GM23338 (cell line): ENCODE data around the gene IZUMO1. TPM values are rescaled to one million over a fixed set of nuclear protein-coding genes. Genes with fewer than 3 reads are reported as not detected.
A peak's percentile ranks its signal among the peaks of the same experiment; 100 is the strongest.

Experiments used
- ATAC-seq: fragments of 200-7000 bp; cut with Tn5 transposase; 3 replicates; pipeline ENCODE4 v1.9.1; 2020
- DNase-seq: peaks from one replicate; pipeline ENCODE4 v3.0.0-alpha.2; 2015; ENCODE audit warnings: low spot score
- H2AFZ ChIP-seq: fragments of 200-600 bp; sonication (generic); 2 replicates; pipeline ENCODE4 v1.8.0; 2016; ENCODE audit warnings: antibody characterized with exemption, mild to moderate bottlenecking, moderate library complexity
- H3F3A ChIP-seq: fragments of 200-600 bp; sonication (generic); replicated peaks from 2 replicates; pipeline ENCODE4 v1.8.0; 2017; ENCODE audit warnings: antibody characterized with exemption, mixed run types, low read depth
- H3K27ac ChIP-seq: fragments of 200-600 bp; sonication (generic); 2 replicates; pipeline ENCODE4 v1.6.1; 2016; ENCODE audit warnings: low read depth
- H3K27me3 ChIP-seq: fragments of 200-600 bp; sonication (generic); 2 replicates; pipeline ENCODE4 v1.8.0; 2016; ENCODE audit warnings: mild to moderate bottlenecking, mixed run types, moderate library complexity; ENCODE audit not compliant: insufficient read depth
- H3K36me3 ChIP-seq: fragments of 200-600 bp; sonication (generic); 2 replicates; pipeline ENCODE4 v1.8.0; 2016; ENCODE audit warnings: mild to moderate bottlenecking; ENCODE audit not compliant: insufficient read depth
- H3K4me1 ChIP-seq: fragments of 200-600 bp; sonication (generic); 2 replicates; pipeline ENCODE4 v1.8.0; 2016; ENCODE audit warnings: mild to moderate bottlenecking, moderate library complexity; ENCODE audit not compliant: insufficient read depth
- H3K4me2 ChIP-seq: fragments of 200-600 bp; sonication (generic); 2 replicates; pipeline ENCODE4 v1.7.1; 2017; ENCODE audit warnings: mixed run types
- H3K4me3 ChIP-seq: fragments of 200-600 bp; sonication (generic); 2 replicates; pipeline ENCODE4 v1.6.1; 2016; ENCODE audit warnings: mixed run types
- H3K79me2 ChIP-seq: fragments of 200-600 bp; sonication (generic); replicated peaks from 2 replicates; pipeline ENCODE4 v1.8.0; 2017; ENCODE audit warnings: mild to moderate bottlenecking; ENCODE audit not compliant: insufficient read depth
- H3K9me2 ChIP-seq: fragments of 200-600 bp; sonication (generic); 2 replicates; pipeline ENCODE4 v1.8.0; 2017; ENCODE audit not compliant: insufficient read depth
- H4K20me1 ChIP-seq: fragments of 200-600 bp; sonication (generic); replicated peaks from 2 replicates; pipeline ENCODE4 v1.8.0; 2017; ENCODE audit warnings: mild to moderate bottlenecking; ENCODE audit not compliant: insufficient read depth
- H3K27ac Mint-ChIP-seq: 2 replicates; pipeline ENCODE4 v1.8.0; 2020; ENCODE audit warnings: inconsistent platforms, mild to moderate bottlenecking, moderate library complexity, mixed read lengths
- H3K27me3 Mint-ChIP-seq: 3 replicates; pipeline ENCODE4 v1.8.0; 2022; ENCODE audit warnings: low read depth, mild to moderate bottlenecking, moderate library complexity, mixed read lengths, inconsistent platforms; ENCODE audit not compliant: insufficient read depth, poor library complexity
- H3K36me3 Mint-ChIP-seq: 3 replicates; pipeline ENCODE4 v1.8.0; 2021; ENCODE audit warnings: low read depth, mild to moderate bottlenecking, inconsistent platforms, moderate library complexity, mixed read lengths
- H3K4me1 Mint-ChIP-seq: 3 replicates; pipeline ENCODE4 v1.8.0; 2020; ENCODE audit warnings: mild to moderate bottlenecking, inconsistent platforms, mixed read lengths
- H3K4me3 Mint-ChIP-seq: 3 replicates; pipeline ENCODE4 v1.8.0; 2021; ENCODE audit warnings: moderate library complexity, mild to moderate bottlenecking, inconsistent platforms, mixed read lengths
- H3K9me3 Mint-ChIP-seq: 3 replicates; pipeline ENCODE4 v1.8.0; 2020; ENCODE audit warnings: moderate library complexity, mild to moderate bottlenecking, inconsistent platforms, mixed read lengths
- CREB1 ChIP-seq: fragments of 250-450 bp; sonication (Bioruptor Pico); IDR thresholded peaks from 2 replicates; pipeline ENCODE4 v1.5.0; 2020; ENCODE audit warnings: low read depth, mild to moderate bottlenecking, moderate library complexity
- CTCF ChIP-seq, 2 experiments: fragments of 200-600 bp in 1 of 2; sonication (generic) in 1 of 2; conservative IDR thresholded peaks; 2 replicates each; pipeline versions ENCODE4 v1.5.1 to v1.6.1; 2016 to 2017; ENCODE audit warnings: antibody characterized with exemption in 2 of 2, low read depth in 2 of 2, mild to moderate bottlenecking in 2 of 2, moderate library complexity in 1 of 2
- EZH2 ChIP-seq: fragments of 200-600 bp; sonication (generic); IDR thresholded peaks from one replicate; pipeline ENCODE4 v1.8.0; 2017; ENCODE audit warnings: antibody characterized with exemption, mild to moderate bottlenecking, low read depth; ENCODE audit not compliant: unreplicated experiment
- EZH2phosphoT487 ChIP-seq: fragments of 200-600 bp; sonication (generic); IDR thresholded peaks from one replicate; pipeline ENCODE4 v1.8.1; 2018; ENCODE audit warnings: antibody characterized with exemption; ENCODE audit not compliant: unreplicated experiment
- JUNB ChIP-seq: IDR thresholded peaks from one replicate; pipeline ENCODE4 v1.6.1; 2016; ENCODE audit warnings: antibody characterized with exemption; ENCODE audit not compliant: unreplicated experiment
- NANOG ChIP-seq: IDR thresholded peaks from 2 replicates; pipeline ENCODE4 v1.6.1; 2016; ENCODE audit warnings: antibody characterized with exemption, borderline replicate concordance
- POLR2AphosphoS5 ChIP-seq: IDR thresholded peaks from 2 replicates; pipeline ENCODE4 v1.6.1; 2016; ENCODE audit warnings: antibody characterized with exemption, low read depth
- STAT1 ChIP-seq: IDR thresholded peaks from one replicate; pipeline ENCODE4 v1.6.1; 2016; ENCODE audit warnings: antibody characterized with exemption; ENCODE audit not compliant: unreplicated experiment
- ZNF114 ChIP-seq: fragments of 250-450 bp; sonication (Bioruptor Pico); IDR thresholded peaks from 2 replicates; pipeline ENCODE4 v1.5.0; 2020; ENCODE audit warnings: mild to moderate bottlenecking, moderate library complexity
- ZNF331 ChIP-seq: fragments of 250-450 bp; sonication (Bioruptor Pico); IDR thresholded peaks from 2 replicates; pipeline ENCODE4 v1.5.0; 2020; ENCODE audit warnings: low read depth, mild to moderate bottlenecking, moderate library complexity
- ZNF462 ChIP-seq: fragments of 250-450 bp; sonication (Bioruptor Pico); IDR thresholded peaks from 2 replicates; pipeline ENCODE4 v1.5.0; 2020; ENCODE audit warnings: mild to moderate bottlenecking, moderate library complexity
- polyA plus RNA-seq: library from polyadenylated mRNA; unstranded; fragments of >200 nt; fragmentation: Nextera tagmentation; extraction: Ambion mirVana; gene quantifications from 2 replicates; pipeline ENCODE4 v1.2.1, GENCODE V29; 2016
- total RNA-seq: library from RNA; depleted of rRNA; stranded (reverse); fragments of >200 nt; shearing (Covaris generic); gene quantifications from 2 replicates; pipeline ENCODE4 v1.2.3, GENCODE V29; 2014
- TF ChIP-seq, protein P1 (sequence below): IDR thresholded peaks from 2 replicates; pipeline ENCODE4 v1.6.1; 2016; ENCODE audit warnings: antibody characterized with exemption
- TF ChIP-seq, protein P2 (sequence below): IDR thresholded peaks from one replicate; pipeline ENCODE4 v1.6.1; 2018; ENCODE audit warnings: antibody characterized with exemption; ENCODE audit not compliant: unreplicated experiment

Gene IZUMO1
- total and polyA plus RNA-seq, 2 experiments from 2014 or later: 1.2 to 3.5 TPM

GRCh38 chr19:48752496-48753365, 6.0 kb upstream of the IZUMO1 start, which contains the start of gene FUT1:
FUT1 (minus strand) TSS chr19:48752641; CDS start chr19:48751281, 1,360 bp downstream.
- Histone ChIP-seq H3K36me3 (0 out of 2 replicates have a peak, but pooled peaks cover 6% of the 10 kb centered on the region), H3K9me2 (no peaks in the 10 kb centered on the region), H3F3A (peaks cover 17% of the 10 kb centered on the region; the same call in 1 of the 2 replicates), H3K4me2 (peak within 1 kb of the TSS; percentile 100), H3K79me2 (peaks cover 36% of the 10 kb centered on the region), H3K4me1 (peaks cover 40% of the 10 kb centered on the region), H3K27ac (peak within 1 kb of the TSS; percentile 98), H3K4me3 (peak within 1 kb of the TSS; percentile 98), H4K20me1 (peaks cover 11% of the 10 kb centered on the region; the same call in 1 of the 2 replicates), H3K27me3 (no peaks in the 10 kb centered on the region), H2AFZ (peak within 1 kb of the TSS; percentile 87)
- Mint-ChIP-seq H3K9me3 (no peaks in the 10 kb centered on the region; the same call in none of the 3 replicates), H3K4me1 (peaks cover 49% of the 10 kb centered on the region), H3K27me3 (peaks cover 42% of the 10 kb centered on the region), H3K27ac (peak within 1 kb of the TSS; percentile 90), H3K36me3 (peaks cover 43% of the 10 kb centered on the region), H3K4me3 (peak within 1 kb of the TSS; percentile 93)
- ATAC-seq (peak; percentile 85), DNase-seq (peak; percentile 98)
- TF ChIP-seq JUNB: no peak
- TF ChIP-seq, protein P1, sequence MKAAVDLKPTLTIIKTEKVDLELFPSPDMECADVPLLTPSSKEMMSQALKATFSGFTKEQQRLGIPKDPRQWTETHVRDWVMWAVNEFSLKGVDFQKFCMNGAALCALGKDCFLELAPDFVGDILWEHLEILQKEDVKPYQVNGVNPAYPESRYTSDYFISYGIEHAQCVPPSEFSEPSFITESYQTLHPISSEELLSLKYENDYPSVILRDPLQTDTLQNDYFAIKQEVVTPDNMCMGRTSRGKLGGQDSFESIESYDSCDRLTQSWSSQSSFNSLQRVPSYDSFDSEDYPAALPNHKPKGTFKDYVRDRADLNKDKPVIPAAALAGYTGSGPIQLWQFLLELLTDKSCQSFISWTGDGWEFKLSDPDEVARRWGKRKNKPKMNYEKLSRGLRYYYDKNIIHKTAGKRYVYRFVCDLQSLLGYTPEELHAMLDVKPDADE: peak; percentile 53; the same call in 1 of the 2 replicates
- TF ChIP-seq NANOG: no peak
- TF ChIP-seq ZNF114 (CRISPR knock-in tag): no peak
- no peak for TF ChIP-seq ZNF331
- TF ChIP-seq CTCF (conservative IDR thresholded peaks at IDR 0.05; ENCODE audit: low read depth in 2 of 2): peak in 1 of 2 experiments; percentile 31; a peak in 2 of 4 replicates
- TF ChIP-seq, protein P2, sequence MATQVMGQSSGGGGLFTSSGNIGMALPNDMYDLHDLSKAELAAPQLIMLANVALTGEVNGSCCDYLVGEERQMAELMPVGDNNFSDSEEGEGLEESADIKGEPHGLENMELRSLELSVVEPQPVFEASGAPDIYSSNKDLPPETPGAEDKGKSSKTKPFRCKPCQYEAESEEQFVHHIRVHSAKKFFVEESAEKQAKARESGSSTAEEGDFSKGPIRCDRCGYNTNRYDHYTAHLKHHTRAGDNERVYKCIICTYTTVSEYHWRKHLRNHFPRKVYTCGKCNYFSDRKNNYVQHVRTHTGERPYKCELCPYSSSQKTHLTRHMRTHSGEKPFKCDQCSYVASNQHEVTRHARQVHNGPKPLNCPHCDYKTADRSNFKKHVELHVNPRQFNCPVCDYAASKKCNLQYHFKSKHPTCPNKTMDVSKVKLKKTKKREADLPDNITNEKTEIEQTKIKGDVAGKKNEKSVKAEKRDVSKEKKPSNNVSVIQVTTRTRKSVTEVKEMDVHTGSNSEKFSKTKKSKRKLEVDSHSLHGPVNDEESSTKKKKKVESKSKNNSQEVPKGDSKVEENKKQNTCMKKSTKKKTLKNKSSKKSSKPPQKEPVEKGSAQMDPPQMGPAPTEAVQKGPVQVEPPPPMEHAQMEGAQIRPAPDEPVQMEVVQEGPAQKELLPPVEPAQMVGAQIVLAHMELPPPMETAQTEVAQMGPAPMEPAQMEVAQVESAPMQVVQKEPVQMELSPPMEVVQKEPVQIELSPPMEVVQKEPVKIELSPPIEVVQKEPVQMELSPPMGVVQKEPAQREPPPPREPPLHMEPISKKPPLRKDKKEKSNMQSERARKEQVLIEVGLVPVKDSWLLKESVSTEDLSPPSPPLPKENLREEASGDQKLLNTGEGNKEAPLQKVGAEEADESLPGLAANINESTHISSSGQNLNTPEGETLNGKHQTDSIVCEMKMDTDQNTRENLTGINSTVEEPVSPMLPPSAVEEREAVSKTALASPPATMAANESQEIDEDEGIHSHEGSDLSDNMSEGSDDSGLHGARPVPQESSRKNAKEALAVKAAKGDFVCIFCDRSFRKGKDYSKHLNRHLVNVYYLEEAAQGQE: peak; percentile 12
- TF ChIP-seq EZH2: no peak
- peak; percentile 82 for TF ChIP-seq POLR2AphosphoS5
- peak; percentile 86 for TF ChIP-seq CREB1 (CRISPR knock-in tag)
- TF ChIP-seq EZH2phosphoT487: no peak
- TF ChIP-seq STAT1: no peak
- no peak for TF ChIP-seq ZNF462 (CRISPR knock-in tag)
